ENCODE results near the gene KCTD15.

KCTD15 gene

DNA sequence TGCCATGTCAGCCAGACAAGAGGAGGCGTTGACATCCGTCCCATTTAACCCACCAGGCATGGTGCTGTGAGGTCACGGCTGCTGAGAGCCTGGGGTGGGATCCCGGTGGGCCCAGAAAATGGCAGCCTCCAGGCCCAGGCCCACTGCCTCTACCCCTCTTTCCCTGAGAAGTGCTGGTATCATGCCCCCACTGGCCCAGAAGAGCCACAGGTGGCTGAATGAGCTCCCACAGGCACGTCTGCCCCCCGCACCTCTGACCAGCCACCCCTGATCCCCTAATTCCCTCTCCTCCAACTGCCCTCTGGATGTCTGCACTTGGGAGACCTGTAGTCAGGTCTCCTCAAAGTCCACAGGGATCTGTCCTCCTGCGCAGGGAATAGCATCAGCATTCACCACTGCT is 37.3 kb upstream of the KCTD15 start:
- H3K4me3 ChIP-seq (ENCODE audit: insufficient read depth, low read length, poor library complexity, severe bottlenecking) = no peak overlapping the region
- no peaks in the 10 kb centered on the region for H4K20me1 ChIP-seq (ENCODE audit: low read depth, low read length)
- no peaks in the 10 kb centered on the region for H3K9me2 ChIP-seq (replicated peaks; ENCODE audit: insufficient read depth, low read length)
- no peak overlapping the region for H3K9ac ChIP-seq (ENCODE audit: low read length)
- H3K4me2 ChIP-seq (ENCODE audit: low read depth, low read length, poor library complexity, severe bottlenecking) = no peak overlapping the region
- H3F3A ChIP-seq (ENCODE audit: insufficient read depth) = no peaks in the 10 kb centered on the region
- H3K27ac ChIP-seq (ENCODE audit: low read depth, low read length) = no peak overlapping the region
- H2AFZ ChIP-seq (ENCODE audit: low read depth, low read length, severe bottlenecking) = no peak overlapping the region
- no peaks in the 10 kb centered on the region for H3K9me3 ChIP-seq (ENCODE audit: insufficient read depth, low read length)
- no peaks in the 10 kb centered on the region for H3K27me3 ChIP-seq (ENCODE audit: low read length)
- H3K79me2 ChIP-seq (ENCODE audit: insufficient read depth, low read length) = no peaks in the 10 kb centered on the region
- TF ChIP-seq EZH2phosphoT487 (conservative IDR thresholded peaks at IDR 0.05; ENCODE audit: low read length) = no peak
- TF ChIP-seq, protein P1, sequence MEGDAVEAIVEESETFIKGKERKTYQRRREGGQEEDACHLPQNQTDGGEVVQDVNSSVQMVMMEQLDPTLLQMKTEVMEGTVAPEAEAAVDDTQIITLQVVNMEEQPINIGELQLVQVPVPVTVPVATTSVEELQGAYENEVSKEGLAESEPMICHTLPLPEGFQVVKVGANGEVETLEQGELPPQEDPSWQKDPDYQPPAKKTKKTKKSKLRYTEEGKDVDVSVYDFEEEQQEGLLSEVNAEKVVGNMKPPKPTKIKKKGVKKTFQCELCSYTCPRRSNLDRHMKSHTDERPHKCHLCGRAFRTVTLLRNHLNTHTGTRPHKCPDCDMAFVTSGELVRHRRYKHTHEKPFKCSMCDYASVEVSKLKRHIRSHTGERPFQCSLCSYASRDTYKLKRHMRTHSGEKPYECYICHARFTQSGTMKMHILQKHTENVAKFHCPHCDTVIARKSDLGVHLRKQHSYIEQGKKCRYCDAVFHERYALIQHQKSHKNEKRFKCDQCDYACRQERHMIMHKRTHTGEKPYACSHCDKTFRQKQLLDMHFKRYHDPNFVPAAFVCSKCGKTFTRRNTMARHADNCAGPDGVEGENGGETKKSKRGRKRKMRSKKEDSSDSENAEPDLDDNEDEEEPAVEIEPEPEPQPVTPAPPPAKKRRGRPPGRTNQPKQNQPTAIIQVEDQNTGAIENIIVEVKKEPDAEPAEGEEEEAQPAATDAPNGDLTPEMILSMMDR (IDR thresholded peaks at IDR 0.05; ENCODE audit: insufficient read depth, low read length, poor library complexity, severe bottlenecking) = no peak
- no peaks in the 10 kb centered on the region for H3K36me3 ChIP-seq (ENCODE audit: low read length)

DNA sequence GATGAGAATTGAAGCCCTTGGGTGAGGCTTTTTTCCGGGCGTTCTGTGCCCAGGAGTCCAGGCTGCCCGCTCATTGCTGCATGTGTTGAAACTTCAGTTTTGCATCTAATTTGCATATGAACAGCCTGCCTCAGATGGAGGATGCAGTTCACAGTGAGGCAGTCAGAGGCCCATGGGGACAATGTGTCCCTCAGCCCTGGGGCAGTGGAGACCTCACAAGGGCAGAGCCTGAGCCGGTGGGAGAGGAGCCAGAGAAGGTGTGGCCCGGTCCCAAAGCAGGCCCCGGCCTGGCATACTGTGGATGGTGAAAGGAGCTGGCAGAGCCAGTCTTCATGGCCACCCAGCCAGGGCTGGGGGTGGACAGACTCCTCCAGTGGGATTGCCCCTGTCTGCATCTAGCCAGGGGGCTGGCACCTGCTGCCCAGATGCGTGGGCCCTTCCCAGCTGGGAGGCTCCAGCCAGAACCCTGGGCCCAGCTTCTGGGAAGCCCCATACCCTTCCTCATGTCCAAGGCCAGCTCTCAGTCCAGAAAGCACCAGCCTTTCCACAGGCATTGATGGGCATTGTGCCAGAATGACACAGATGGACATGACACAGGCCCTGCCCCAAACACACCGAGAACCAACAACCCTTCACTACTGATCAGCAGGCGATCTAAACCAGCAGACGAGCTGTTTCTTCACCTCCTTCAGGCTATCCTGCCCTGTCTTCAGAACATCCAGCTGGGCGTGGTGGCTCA is 32.9 kb upstream of the KCTD15 start:
- Histone ChIP-seq H3K36me3 (ENCODE audit: low read length) (no peaks in the 10 kb centered on the region), H3K9ac (ENCODE audit: low read length) (no peak overlapping the region), H3K27me3 (ENCODE audit: low read length) (no peaks in the 10 kb centered on the region), H3K9me2 (replicated peaks; ENCODE audit: insufficient read depth, low read length) (no peaks in the 10 kb centered on the region), H2AFZ (ENCODE audit: low read depth, low read length, severe bottlenecking) (no peak overlapping the region), H3K9me3 (ENCODE audit: insufficient read depth, low read length) (no peaks in the 10 kb centered on the region), H3F3A (ENCODE audit: insufficient read depth) (no peaks in the 10 kb centered on the region), H3K79me2 (ENCODE audit: insufficient read depth, low read length) (no peaks in the 10 kb centered on the region), H3K4me3 (ENCODE audit: insufficient read depth, low read length, poor library complexity, severe bottlenecking) (no peak overlapping the region), H3K27ac (ENCODE audit: low read depth, low read length) (no peak overlapping the region), H4K20me1 (ENCODE audit: low read depth, low read length) (no peaks in the 10 kb centered on the region), H3K4me2 (ENCODE audit: low read depth, low read length, poor library complexity, severe bottlenecking) (no peak overlapping the region)
- TF ChIP-seq EZH2phosphoT487 (conservative IDR thresholded peaks at IDR 0.05; ENCODE audit: low read length) = no peak
- TF ChIP-seq, protein P1 (IDR thresholded peaks at IDR 0.05; ENCODE audit: insufficient read depth, low read length, poor library complexity, severe bottlenecking) = no peak

DNA sequence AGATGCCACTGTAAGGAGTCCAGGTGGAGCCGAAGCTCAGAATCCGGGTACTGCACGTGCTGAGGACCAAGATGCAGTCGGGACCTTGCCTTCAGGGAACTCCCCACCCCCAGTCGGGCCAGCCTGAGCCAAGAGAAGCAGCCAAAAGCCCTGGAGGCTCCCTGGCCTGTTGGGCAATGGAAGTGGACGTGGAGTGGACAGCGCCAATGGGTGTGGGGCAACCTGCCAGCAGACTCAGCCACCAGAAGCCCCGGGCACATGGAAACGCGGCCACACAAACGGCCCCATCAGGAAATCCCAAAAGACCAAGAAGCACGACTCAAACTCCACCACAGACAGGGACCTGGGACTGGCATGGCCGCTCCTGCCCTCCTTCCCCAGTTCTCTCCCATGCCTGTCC is 30.0 kb upstream of the KCTD15 start:
- Histone ChIP-seq H3K27me3 (ENCODE audit: low read length) (no peaks in the 10 kb centered on the region), H3K27ac (ENCODE audit: low read depth, low read length) (no peak overlapping the region), H4K20me1 (ENCODE audit: low read depth, low read length) (no peaks in the 10 kb centered on the region), H2AFZ (ENCODE audit: low read depth, low read length, severe bottlenecking) (no peak overlapping the region), H3K36me3 (ENCODE audit: low read length) (no peaks in the 10 kb centered on the region), H3K9ac (ENCODE audit: low read length) (no peak overlapping the region), H3F3A (ENCODE audit: insufficient read depth) (no peaks in the 10 kb centered on the region), H3K4me3 (ENCODE audit: insufficient read depth, low read length, poor library complexity, severe bottlenecking) (no peak overlapping the region), H3K4me2 (ENCODE audit: low read depth, low read length, poor library complexity, severe bottlenecking) (no peak overlapping the region), H3K9me2 (replicated peaks; ENCODE audit: insufficient read depth, low read length) (no peaks in the 10 kb centered on the region), H3K9me3 (ENCODE audit: insufficient read depth, low read length) (no peaks in the 10 kb centered on the region), H3K79me2 (ENCODE audit: insufficient read depth, low read length) (no peaks in the 10 kb centered on the region)
- no peak for TF ChIP-seq EZH2phosphoT487 (conservative IDR thresholded peaks at IDR 0.05; ENCODE audit: low read length)
- TF ChIP-seq, protein P1 (IDR thresholded peaks at IDR 0.05; ENCODE audit: insufficient read depth, low read length, poor library complexity, severe bottlenecking) = no peak
